Activated CD8-positive, alpha-beta T cell treated with anti-CD3 and anti-CD28 coated beads for 36 hours (primary cell): ENCODE data around the gene PPP2R3B. TPM values are rescaled to one million over a fixed set of nuclear protein-coding genes. Genes with fewer than 3 reads are reported as not detected.
"Not testable (repeated sequence)": the region's sequence is repeated elsewhere in the genome, so short reads cannot be mapped to it uniquely, and the experiment has no call there.

Source experiments
- ATAC-seq: fragments of 200-7000 bp; cut with Tn5 transposase; one replicate; pipeline ENCODE4 v1.10.0; 2021; ENCODE audit warnings: mild to moderate bottlenecking, moderate library complexity
- CTCF ChIA-PET: fragments of 350-600 bp; sonication (Branson Sonifier 250); formaldehyde crosslinking; loops from one replicate; lab custom pipeline; 2021; ENCODE audit warnings: antibody characterized with exemption; lab: Charles Lee
- POLR2A ChIA-PET: fragments of 350-600 bp; sonication (Branson Sonifier 250); formaldehyde crosslinking; loops from one replicate; lab custom pipeline; 2021; ENCODE audit warnings: antibody characterized with exemption; lab: Charles Lee
- DNase-seq: peaks from one replicate; pipeline ENCODE4 v3.0.0-alpha.2; 2020
- H3K27ac Mint-ChIP-seq: one replicate; pipeline ENCODE4 v1.8.0; 2021; ENCODE audit warnings: mild to moderate bottlenecking, mixed read lengths
- H3K27me3 Mint-ChIP-seq: one replicate; pipeline ENCODE4 v1.8.0; 2021; ENCODE audit warnings: mixed read lengths
- H3K36me3 Mint-ChIP-seq: one replicate; pipeline ENCODE4 v1.8.0; 2021; ENCODE audit warnings: low read depth, mixed read lengths
- H3K4me1 Mint-ChIP-seq: one replicate; pipeline ENCODE4 v1.8.0; 2021; ENCODE audit warnings: low read depth, mixed read lengths
- H3K4me3 Mint-ChIP-seq: one replicate; pipeline ENCODE4 v1.8.0; 2021; ENCODE audit warnings: mild to moderate bottlenecking, moderate library complexity, mixed read lengths
- H3K9me3 Mint-ChIP-seq: one replicate; pipeline ENCODE4 v1.8.0; 2021; ENCODE audit warnings: mixed read lengths
- CTCF ChIP-seq: fragments of 200-600 bp; IDR thresholded peaks from one replicate; pipeline ENCODE4 v1.8.0; 2022; ENCODE audit warnings: antibody characterized with exemption, mild to moderate bottlenecking
- intact Hi-C: fragments of 100-400 bp; cut with micrococcal nuclease; formaldehyde crosslinking; loops from one replicate; pipeline ENCODE4 v1.10.0; 2022
- total RNA-seq, 2 experiments: library from RNA; stranded (reverse); gene quantifications; one replicate each; pipeline ENCODE4 v1.2.3, GENCODE V29; 2021

Gene PPP2R3B
- total RNA-seq, 2 experiments from 2014 or later = 44.9 to 45.7 TPM

DNA sequence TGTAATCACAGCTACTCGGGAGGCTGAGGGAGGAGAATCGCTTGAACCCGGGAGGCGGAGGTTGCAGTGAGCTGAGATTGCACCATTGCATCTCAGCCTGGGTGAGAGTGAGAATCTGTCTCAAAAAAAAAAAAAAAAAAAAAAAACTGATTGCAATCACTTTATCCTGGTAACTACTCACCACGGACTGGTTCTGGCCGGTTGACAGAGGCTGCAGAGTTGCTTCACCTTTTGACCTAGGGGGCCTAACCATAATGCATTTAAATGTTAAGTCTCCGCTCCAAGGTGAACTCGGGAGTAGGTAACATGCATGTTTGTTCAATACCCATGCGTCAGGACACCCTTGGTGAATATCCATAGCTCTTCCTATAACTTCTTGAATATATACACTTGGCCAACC, 1.8 kb downstream of the PPP2R3B start:
- ATAC-seq (no peak), DNase-seq (no peak)
- Mint-ChIP-seq H3K4me1 (peaks cover 15% of the 10 kb centered on the region), H3K4me3 (no peak overlapping the region), H3K27me3 (no peaks in the 10 kb centered on the region), H3K9me3 (no peaks in the 10 kb centered on the region), H3K27ac (no peak overlapping the region), H3K36me3 (no peaks in the 10 kb centered on the region)
- no peak for TF ChIP-seq CTCF
- ChIA-PET CTCF (no interaction called here), POLR2A (no interaction called here)
- intact Hi-C loops = no loop called here

- Mint-ChIP-seq H3K9me3 (no peaks in the 10 kb centered on the region), H3K4me1 (peaks cover 27% of the 10 kb centered on the region), H3K27ac (no peak overlapping the region), H3K27me3 (peaks cover 16% of the 10 kb centered on the region), H3K36me3 (no peaks in the 10 kb centered on the region), H3K4me3 (no peak overlapping the region)
- CTCF ChIA-PET = no interaction called here
- DNase-seq = peak; percentile 51
- POLR2A ChIA-PET = no interaction called here
- intact Hi-C loops = no loop called here
- no peak for TF ChIP-seq CTCF
- ATAC-seq = peak; percentile 67
These were observed 8.3 kb downstream of the PPP2R3B start for GRCh38 chrX:378443-378842.

GRCh38 chrX:376206-376605, 10.5 kb downstream of the PPP2R3B start:
- H3K4me3 Mint-ChIP-seq, ATAC-seq, H3K36me3 Mint-ChIP-seq, H3K27ac Mint-ChIP-seq, POLR2A ChIA-PET, H3K9me3 Mint-ChIP-seq, intact Hi-C loops, DNase-seq, CTCF ChIA-PET: not testable (repeated sequence)
- Mint-ChIP-seq H3K27me3 (peaks cover 30% of the 10 kb centered on the region), H3K4me1 (peaks cover 37% of the 10 kb centered on the region)

- Mint-ChIP-seq H3K4me3 (peak overlapping the region; percentile 75), H3K27me3 (peaks cover 33% of the 10 kb centered on the region), H3K36me3 (peaks cover 12% of the 10 kb centered on the region), H3K9me3 (no peaks in the 10 kb centered on the region), H3K4me1 (peaks cover 44% of the 10 kb centered on the region), H3K27ac (no peak overlapping the region)
- ATAC-seq (no peak), DNase-seq (no peak)
- CTCF ChIA-PET = no interaction called here
- POLR2A ChIA-PET = no interaction called here
- no peak for TF ChIP-seq CTCF
- intact Hi-C loops = no loop called here
These were observed 11.3 kb downstream of the PPP2R3B start for GRCh38 chrX:375181-376036.

DNA sequence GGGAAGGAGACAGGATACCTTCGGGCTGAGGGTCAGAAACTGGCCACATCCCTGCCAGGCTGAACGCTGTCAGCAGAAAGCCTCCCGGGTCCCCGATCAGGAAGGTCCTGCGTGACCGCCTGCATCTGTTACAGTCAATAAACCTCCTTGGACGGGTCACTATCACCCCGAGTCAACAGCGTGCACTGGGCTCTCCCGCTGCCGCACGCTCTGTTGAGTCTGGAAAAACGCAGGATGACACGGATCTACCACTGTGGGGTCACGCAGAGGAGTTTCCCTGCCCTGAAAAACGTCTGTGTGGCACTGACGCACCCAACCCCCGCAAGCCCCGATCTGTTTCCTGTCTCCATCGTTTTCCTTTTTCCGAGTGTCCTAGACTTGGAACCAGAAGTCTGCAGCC, 12.1 kb downstream of the PPP2R3B start:
- Mint-ChIP-seq H3K4me1 (peaks cover 44% of the 10 kb centered on the region), H3K27me3 (peaks cover 33% of the 10 kb centered on the region), H3K27ac (no peak overlapping the region), H3K36me3 (peaks cover 12% of the 10 kb centered on the region), H3K9me3 (no peaks in the 10 kb centered on the region), H3K4me3 (peak overlapping the region; percentile 75)
- POLR2A ChIA-PET = no interaction called here
- ATAC-seq = no peak
- peak; percentile 36 for DNase-seq
- TF ChIP-seq CTCF = no peak
- CTCF ChIA-PET = no interaction called here
- intact Hi-C loops = no loop called here
